ENCODE data around the gene IL22RA2. TPM values are rescaled to one million over a fixed set of nuclear protein-coding genes. Genes with fewer than 3 reads are reported as not detected.

IL22RA2 gene
- total RNA-seq, 4 donors from 2014 or later = not detected

GRCh38 chr6:137200288-137200687 is 26.8 kb upstream of the IL22RA2 start:
- Histone ChIP-seq H3K27me3 (no peaks in the 10 kb centered on the region), H3K4me3 (no peak overlapping the region), H3K4me1 (no peaks in the 10 kb centered on the region), H3K36me3 (no peaks in the 10 kb centered on the region), H3K9me3 (no peaks in the 10 kb centered on the region), H3K27ac (no peak overlapping the region)
- no peak for TF ChIP-seq CTCF (IDR thresholded peaks at IDR 0.05)
- TF ChIP-seq POLR2A (IDR thresholded peaks at IDR 0.05) = no peak
- intact Hi-C loops (cut with DNase I; ENCODE audit: low total_unique reads) = no loop called here
- no peak for DNase-seq

GRCh38 chr6:137197684-137198645 is 24.5 kb upstream of the IL22RA2 start:
- H3K27ac ChIP-seq = no peak overlapping the region
- DNase-seq = no peak
- no peak for TF ChIP-seq POLR2A (IDR thresholded peaks at IDR 0.05)
- TF ChIP-seq CTCF (IDR thresholded peaks at IDR 0.05) = no peak
- no peaks in the 10 kb centered on the region for H3K36me3 ChIP-seq
- intact Hi-C loops (cut with DNase I; ENCODE audit: low total_unique reads) = no loop called here
- no peaks in the 10 kb centered on the region for H3K27me3 ChIP-seq
- H3K4me3 ChIP-seq = no peak overlapping the region
- H3K9me3 ChIP-seq = no peaks in the 10 kb centered on the region
- no peaks in the 10 kb centered on the region for H3K4me1 ChIP-seq

GRCh38 chr6:137193256-137194070 is 20.0 kb upstream of the IL22RA2 start:
- no peak overlapping the region for H3K4me3 ChIP-seq
- no peaks in the 10 kb centered on the region for H3K36me3 ChIP-seq
- no peaks in the 10 kb centered on the region for H3K27me3 ChIP-seq
- H3K4me1 ChIP-seq = no peaks in the 10 kb centered on the region
- intact Hi-C loops (cut with DNase I; ENCODE audit: low total_unique reads) = no loop called here
- TF ChIP-seq CTCF (IDR thresholded peaks at IDR 0.05) (no peak), POLR2A (IDR thresholded peaks at IDR 0.05) (no peak)
- H3K9me3 ChIP-seq = no peaks in the 10 kb centered on the region
- H3K27ac ChIP-seq = no peak overlapping the region
- no peak for DNase-seq

- H3K36me3 ChIP-seq = no peaks in the 10 kb centered on the region
- no peak overlapping the region for H3K27ac ChIP-seq
- H3K4me1 ChIP-seq = no peaks in the 10 kb centered on the region
- H3K4me3 ChIP-seq = no peak overlapping the region
- H3K9me3 ChIP-seq = no peaks in the 10 kb centered on the region
- DNase-seq = no peak
- intact Hi-C loops (cut with DNase I; ENCODE audit: low total_unique reads) = no loop called here
- no peaks in the 10 kb centered on the region for H3K27me3 ChIP-seq
- TF ChIP-seq POLR2A (IDR thresholded peaks at IDR 0.05) (no peak), CTCF (IDR thresholded peaks at IDR 0.05) (no peak)
Observed at GRCh38 chr6:137192821-137193220, 19.4 kb upstream of the IL22RA2 start.

GRCh38 chr6:137191670-137192069 is 18.2 kb upstream of the IL22RA2 start:
- no peak overlapping the region for H3K27ac ChIP-seq
- intact Hi-C loops (cut with DNase I; ENCODE audit: low total_unique reads) = no loop called here
- no peaks in the 10 kb centered on the region for H3K9me3 ChIP-seq
- no peaks in the 10 kb centered on the region for H3K36me3 ChIP-seq
- no peak overlapping the region for H3K4me3 ChIP-seq
- no peaks in the 10 kb centered on the region for H3K27me3 ChIP-seq
- DNase-seq = no peak
- no peaks in the 10 kb centered on the region for H3K4me1 ChIP-seq
- no peak for TF ChIP-seq CTCF (IDR thresholded peaks at IDR 0.05)
- no peak for TF ChIP-seq POLR2A (IDR thresholded peaks at IDR 0.05)

Measured in uterus (tissue), 4 donors.